HL-60 (cell line): ENCODE measurements around the gene ZNF500.

ENCODE experiments used
- DNase-seq, 2 experiments: peaks; one replicate each; pipeline ENCODE4 v3.0.0-alpha.2; 2010 to 2020; ENCODE audit warnings: low read depth in 1 of 2, low spot score in 1 of 2
- H3K27ac ChIP-seq: fragments of 250-450 bp; sonication (Bioruptor Pico); replicated peaks from 2 replicates; pipeline ENCODE4 v1.5.1; 2020; ENCODE audit warnings: mild to moderate bottlenecking, moderate library complexity
- H3K27me3 ChIP-seq: fragments of 250-450 bp; sonication (Bioruptor Pico); 2 replicates; pipeline ENCODE4 v1.5.1; 2021; ENCODE audit warnings: mild to moderate bottlenecking, moderate library complexity; ENCODE audit not compliant: insufficient read depth, poor library complexity, severe bottlenecking
- H3K4me3 ChIP-seq: replicated peaks from 2 replicates; pipeline ENCODE4 v1.5.1; 2011; ENCODE audit warnings: mild to moderate bottlenecking, control low read depth, low read length; ENCODE audit not compliant: insufficient read depth
- CTCF ChIP-seq: IDR thresholded peaks from one replicate; pipeline ENCODE4 v1.5.1; 2011; ENCODE audit warnings: low read length, control low read depth, inconsistent platforms; ENCODE audit not compliant: insufficient read depth
- GABPA ChIP-seq: IDR thresholded peaks from 2 replicates; pipeline ENCODE4 v1.6.1; 2012; ENCODE audit warnings: low read depth
- POLR2AphosphoS5 ChIP-seq: IDR thresholded peaks from 2 replicates; pipeline ENCODE4 v1.6.1; 2012; ENCODE audit warnings: low read depth
- REST ChIP-seq: IDR thresholded peaks from 2 replicates; pipeline ENCODE4 v1.6.1; 2012; ENCODE audit warnings: low read depth; ENCODE audit not compliant: insufficient replicate concordance
- SPI1 ChIP-seq: IDR thresholded peaks from 2 replicates; pipeline ENCODE4 v1.6.1; 2012; ENCODE audit warnings: low read depth, mild to moderate bottlenecking, borderline replicate concordance
- long read RNA-seq: library from polyadenylated mRNA; unstranded; transcript quantifications from one replicate; pipeline ENCODE4 v2.0.0, GENCODE V29; 2020

Gene ZNF500
- long read RNA-seq, full-length matches to known transcripts = 23 of 31 reads
- long read RNA-seq, partial matches to known transcripts = 0 of 31 reads
- long read RNA-seq, other reads (novel, unspliced or antisense) = 8 of 31 reads

DNA sequence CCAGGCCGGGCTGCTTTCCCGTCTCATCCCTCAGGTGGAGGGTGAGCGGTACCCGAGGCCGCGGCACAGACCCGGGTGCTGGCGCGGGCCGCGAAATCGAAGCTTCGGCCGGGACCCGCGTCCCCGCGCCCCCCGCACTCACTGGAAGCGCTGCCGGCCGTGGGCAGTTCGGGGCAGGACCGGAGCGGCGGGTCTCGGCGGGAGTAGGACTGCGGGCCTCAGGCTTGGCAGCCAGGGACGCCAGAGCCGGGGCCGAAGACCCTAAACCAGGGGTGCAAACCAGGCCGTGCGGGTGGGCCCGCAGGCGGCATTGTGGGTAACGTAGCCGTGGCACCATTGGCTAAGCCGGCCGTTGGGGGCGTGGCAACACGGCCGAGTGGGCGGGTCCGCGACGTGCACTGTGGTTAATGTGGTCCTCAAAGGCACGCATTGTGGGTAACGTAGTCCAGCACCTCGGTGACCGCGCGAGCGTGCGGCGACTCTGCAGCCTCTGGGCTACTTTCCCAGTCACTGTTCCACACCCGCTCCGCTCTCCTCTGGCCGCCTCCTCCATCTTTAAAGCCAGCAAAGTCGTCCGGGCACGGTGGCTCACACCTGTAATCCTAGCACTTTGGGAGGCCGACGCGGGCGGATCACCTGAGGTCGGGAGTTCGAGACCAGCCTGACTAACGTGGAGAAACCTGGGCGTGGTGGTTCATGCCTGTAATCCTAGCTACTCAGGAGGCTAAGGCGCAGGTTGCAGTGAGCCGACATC is at the start of gene ZNF500:
TSS of gene ZNF500 (minus strand) at position 288 of the 754 bp plus-strand sequence. CDS start 1,184 bp downstream, outside the sequence.
- Histone ChIP-seq H3K27me3 (no peaks in the 10 kb centered on the region), H3K27ac (peak within 1 kb of the TSS; percentile 88), H3K4me3 (peak within 1 kb of the TSS; percentile 96)
- peak; percentile 96 to 98 for DNase-seq
- TF ChIP-seq POLR2AphosphoS5 = peak; percentile 76
- no peak for TF ChIP-seq SPI1
- TF ChIP-seq GABPA = no peak
- TF ChIP-seq CTCF = no peak
- no peak for TF ChIP-seq REST

- no peak for DNase-seq
- no peak for TF ChIP-seq REST
- no peak for TF ChIP-seq CTCF
- TF ChIP-seq GABPA = no peak
- no peak for TF ChIP-seq POLR2AphosphoS5
- no peak for TF ChIP-seq SPI1
- Histone ChIP-seq H3K4me3 (no peak overlapping the region), H3K27ac (no peak overlapping the region), H3K27me3 (no peaks in the 10 kb centered on the region)
These were observed 47.7 kb upstream of the ZNF500 start for GRCh38 chr16:4814542-4815173.

GRCh38 chr16:4814046-4814445 is 47.1 kb upstream of the ZNF500 start:
- Histone ChIP-seq H3K4me3 (no peak overlapping the region), H3K27me3 (no peaks in the 10 kb centered on the region), H3K27ac (no peak overlapping the region)
- TF ChIP-seq SPI1 (no peak), REST (no peak), GABPA (no peak), CTCF (no peak), POLR2AphosphoS5 (no peak)
- no peak for DNase-seq
